ENCODE data around the gene TIMP2. TPM values are rescaled to one million over a fixed set of nuclear protein-coding genes. Genes with fewer than 3 reads are reported as not detected.
"Not testable (repeated sequence)": the region's sequence is repeated elsewhere in the genome, so short reads cannot be mapped to it uniquely, and the experiment has no call there.

Gene TIMP2
- total and polyA plus RNA-seq, 4 experiments from 2014 or later = 0.22 to 6.0 (median 5.9) TPM; not detected in 1

- Histone ChIP-seq H3K4me1 (ENCODE audit: insufficient read depth, low read length) (no peaks in the 10 kb centered on the region), H3K27ac (ENCODE audit: low read depth, low read length) (no peak overlapping the region), H3K9me3 (ENCODE audit: control insufficient read depth in 1 of 2, low read length in 2 of 2) (peaks cover 0 to 6% of the 10 kb centered on the region in 2 donors), H3K4me3 (ENCODE audit: low read length in 2 of 2) (no peak overlapping the region), H3K27me3 (ENCODE audit: insufficient read depth, low read length) (no peaks in the 10 kb centered on the region), H3K36me3 (ENCODE audit: insufficient read depth, low read length) (no peaks in the 10 kb centered on the region)
- ChIA-PET POLR2A (ENCODE audit: partially characterized antibody) (no interaction called here), CTCF (ENCODE audit: partially characterized antibody) (no interaction called here)
- intact Hi-C loops (cut with micrococcal nuclease) = no loop called here
- no peaks in the 10 kb centered on the region for H3K4me1 Mint-ChIP-seq
- peaks cover 1 to 9% of the 10 kb centered on the region in 2 donors for H3K27me3 Mint-ChIP-seq
- no peak overlapping the region for H3K27ac Mint-ChIP-seq
- DNase-seq = no peak
- no peak overlapping the region for H3K4me3 Mint-ChIP-seq
- peaks cover 0 to 24% (median 19%) of the 10 kb centered on the region in 8 donors for H3K9me3 Mint-ChIP-seq
- H3K36me3 Mint-ChIP-seq = peaks cover 2 to 5% of the 10 kb centered on the region in 2 donors
Observed at GRCh38 chr17:78946631-78947030, 21.4 kb upstream of the TIMP2 start.

- ChIA-PET POLR2A (ENCODE audit: partially characterized antibody) (no interaction called here), CTCF (ENCODE audit: partially characterized antibody) (no interaction called here)
- intact Hi-C loops (cut with micrococcal nuclease) = no loop called here
- H3K4me3 ChIP-seq (ENCODE audit: low read length in 2 of 2) = no peak overlapping the region
- DNase-seq = no peak
- Mint-ChIP-seq H3K27ac (no peak overlapping the region), H3K27me3 (peaks cover 1 to 9% of the 10 kb centered on the region in 2 donors), H3K9me3 (peaks cover 0 to 20% (median 15%) of the 10 kb centered on the region in 8 donors), H3K36me3 (peaks cover 2 to 5% of the 10 kb centered on the region in 2 donors), H3K4me3 (no peak overlapping the region), H3K4me1 (no peaks in the 10 kb centered on the region)
- H3K9me3 ChIP-seq (ENCODE audit: control insufficient read depth in 1 of 2, low read length in 2 of 2) = peaks cover 0 to 5% of the 10 kb centered on the region in 2 donors
- no peak overlapping the region for H3K27ac ChIP-seq (ENCODE audit: low read depth, low read length)
- H3K27me3 ChIP-seq (ENCODE audit: insufficient read depth, low read length) = no peaks in the 10 kb centered on the region
- no peaks in the 10 kb centered on the region for H3K4me1 ChIP-seq (ENCODE audit: insufficient read depth, low read length)
- no peaks in the 10 kb centered on the region for H3K36me3 ChIP-seq (ENCODE audit: insufficient read depth, low read length)
Observed at GRCh38 chr17:78946131-78946530, 20.9 kb upstream of the TIMP2 start.

- H3K4me3 ChIP-seq (ENCODE audit: low read length in 2 of 2); H3K4me1 ChIP-seq (ENCODE audit: insufficient read depth, low read length); H3K27ac ChIP-seq (ENCODE audit: low read depth, low read length); H3K27ac Mint-ChIP-seq; H3K36me3 ChIP-seq (ENCODE audit: insufficient read depth, low read length); DNase-seq; H3K4me1 Mint-ChIP-seq; H3K27me3 Mint-ChIP-seq; intact Hi-C loops (cut with micrococcal nuclease); CTCF ChIA-PET (ENCODE audit: partially characterized antibody); H3K4me3 Mint-ChIP-seq; H3K27me3 ChIP-seq (ENCODE audit: insufficient read depth, low read length); H3K9me3 ChIP-seq (ENCODE audit: control insufficient read depth in 1 of 2, low read length in 2 of 2); H3K36me3 Mint-ChIP-seq; POLR2A ChIA-PET (ENCODE audit: partially characterized antibody): not testable (repeated sequence)
- H3K9me3 Mint-ChIP-seq = peaks cover 0 to 13% (median 9%) of the 10 kb centered on the region in 8 donors
Observed at GRCh38 chr17:78945455-78945854, 20.3 kb upstream of the TIMP2 start.

GRCh38 chr17:78944956-78945355 lies 19.8 kb upstream of the TIMP2 start:
- POLR2A ChIA-PET (ENCODE audit: partially characterized antibody) = no interaction called here
- Histone ChIP-seq H3K4me3 (ENCODE audit: low read length in 2 of 2) (no peak overlapping the region), H3K36me3 (ENCODE audit: insufficient read depth, low read length) (no peaks in the 10 kb centered on the region), H3K27ac (ENCODE audit: low read depth, low read length) (no peak overlapping the region), H3K4me1 (ENCODE audit: insufficient read depth, low read length) (no peaks in the 10 kb centered on the region), H3K9me3 (ENCODE audit: control insufficient read depth in 1 of 2, low read length in 2 of 2) (no peaks in the 10 kb centered on the region), H3K27me3 (ENCODE audit: insufficient read depth, low read length) (no peaks in the 10 kb centered on the region)
- Mint-ChIP-seq H3K9me3 (peaks cover 0 to 8% (median 5%) of the 10 kb centered on the region in 8 donors), H3K4me3 (no peak overlapping the region), H3K27ac (no peak overlapping the region), H3K4me1 (no peaks in the 10 kb centered on the region), H3K36me3 (no peaks in the 10 kb centered on the region), H3K27me3 (peaks cover 1 to 9% of the 10 kb centered on the region in 2 donors)
- no peak for DNase-seq
- CTCF ChIA-PET (ENCODE audit: partially characterized antibody) = no interaction called here
- intact Hi-C loops (cut with micrococcal nuclease) = no loop called here

GRCh38 chr17:78944026-78944425 lies 18.8 kb upstream of the TIMP2 start:
- no peak overlapping the region for H3K27ac Mint-ChIP-seq
- no peaks in the 10 kb centered on the region for H3K36me3 Mint-ChIP-seq
- no peak overlapping the region for H3K4me3 Mint-ChIP-seq
- Histone ChIP-seq H3K4me3 (ENCODE audit: low read length in 2 of 2) (no peak overlapping the region), H3K4me1 (ENCODE audit: insufficient read depth, low read length) (no peaks in the 10 kb centered on the region), H3K27ac (ENCODE audit: low read depth, low read length) (no peak overlapping the region), H3K36me3 (ENCODE audit: insufficient read depth, low read length) (no peaks in the 10 kb centered on the region), H3K9me3 (ENCODE audit: control insufficient read depth in 1 of 2, low read length in 2 of 2) (no peaks in the 10 kb centered on the region), H3K27me3 (ENCODE audit: insufficient read depth, low read length) (no peaks in the 10 kb centered on the region)
- H3K4me1 Mint-ChIP-seq = no peaks in the 10 kb centered on the region
- ChIA-PET POLR2A (ENCODE audit: partially characterized antibody) (no interaction called here), CTCF (ENCODE audit: partially characterized antibody) (no interaction called here)
- H3K27me3 Mint-ChIP-seq = peaks cover 1 to 9% of the 10 kb centered on the region in 2 donors
- no peak for DNase-seq
- H3K9me3 Mint-ChIP-seq = no peaks in the 10 kb centered on the region
- intact Hi-C loops (cut with micrococcal nuclease) = no loop called here

GRCh38 chr17:78940708-78941107 lies 15.5 kb upstream of the TIMP2 start:
- intact Hi-C loops (cut with micrococcal nuclease) = no loop called here
- Mint-ChIP-seq H3K36me3 (no peaks in the 10 kb centered on the region), H3K4me3 (no peak overlapping the region), H3K27me3 (peaks cover 1 to 6% of the 10 kb centered on the region in 2 donors), H3K4me1 (no peaks in the 10 kb centered on the region), H3K27ac (peak overlapping the region in 1 of 7 donors; percentile 36), H3K9me3 (no peaks in the 10 kb centered on the region)
- CTCF ChIA-PET (ENCODE audit: partially characterized antibody) = interaction anchor here (3.5 kb wide), 1 partner anchor 31 kb away, joined by 11 read pairs; no protein-coding TSS in a partner anchor
- POLR2A ChIA-PET (ENCODE audit: partially characterized antibody) = no interaction called here
- Histone ChIP-seq H3K4me3 (ENCODE audit: low read length in 2 of 2) (no peak overlapping the region), H3K27ac (ENCODE audit: low read depth, low read length) (no peak overlapping the region), H3K27me3 (ENCODE audit: insufficient read depth, low read length) (no peaks in the 10 kb centered on the region), H3K9me3 (ENCODE audit: control insufficient read depth in 1 of 2, low read length in 2 of 2) (no peaks in the 10 kb centered on the region), H3K36me3 (ENCODE audit: insufficient read depth, low read length) (no peaks in the 10 kb centered on the region), H3K4me1 (ENCODE audit: insufficient read depth, low read length) (no peaks in the 10 kb centered on the region)
- no peak for DNase-seq

- no peak overlapping the region for H3K27ac Mint-ChIP-seq
Observed at GRCh38 chr17:78940258-78940657, 15.1 kb upstream of the TIMP2 start.

GRCh38 chr17:78939615-78940014 lies 14.4 kb upstream of the TIMP2 start:
- H3K27ac Mint-ChIP-seq = no peak overlapping the region
- no peak overlapping the region for H3K4me3 Mint-ChIP-seq
- no peaks in the 10 kb centered on the region for H3K36me3 Mint-ChIP-seq
- ChIA-PET POLR2A (ENCODE audit: partially characterized antibody) (no interaction called here), CTCF (ENCODE audit: partially characterized antibody) (no interaction called here)
- Histone ChIP-seq H3K36me3 (ENCODE audit: insufficient read depth, low read length) (no peaks in the 10 kb centered on the region), H3K4me3 (ENCODE audit: low read length in 2 of 2) (no peak overlapping the region), H3K9me3 (ENCODE audit: control insufficient read depth in 1 of 2, low read length in 2 of 2) (no peaks in the 10 kb centered on the region), H3K27me3 (ENCODE audit: insufficient read depth, low read length) (no peaks in the 10 kb centered on the region), H3K27ac (ENCODE audit: low read depth, low read length) (no peak overlapping the region), H3K4me1 (ENCODE audit: insufficient read depth, low read length) (no peaks in the 10 kb centered on the region)
- DNase-seq = no peak
- H3K27me3 Mint-ChIP-seq = peaks cover 0 to 2% of the 10 kb centered on the region in 2 donors
- intact Hi-C loops (cut with micrococcal nuclease) = no loop called here
- H3K9me3 Mint-ChIP-seq = no peaks in the 10 kb centered on the region
- H3K4me1 Mint-ChIP-seq = peaks cover 0 to under 1% (median 0%) of the 10 kb centered on the region in 4 donors

More at GRCh38 chr17:78940258-78940657, 15.1 kb upstream of the TIMP2 start:
- no peak for DNase-seq
- H3K4me3 Mint-ChIP-seq = no peak overlapping the region
- H3K36me3 Mint-ChIP-seq = no peaks in the 10 kb centered on the region
- H3K4me1 Mint-ChIP-seq = no peaks in the 10 kb centered on the region
- no peaks in the 10 kb centered on the region for H3K9me3 Mint-ChIP-seq
- Histone ChIP-seq H3K27me3 (ENCODE audit: insufficient read depth, low read length) (no peaks in the 10 kb centered on the region), H3K9me3 (ENCODE audit: control insufficient read depth in 1 of 2, low read length in 2 of 2) (no peaks in the 10 kb centered on the region), H3K4me3 (ENCODE audit: low read length in 2 of 2) (no peak overlapping the region), H3K4me1 (ENCODE audit: insufficient read depth, low read length) (no peaks in the 10 kb centered on the region), H3K36me3 (ENCODE audit: insufficient read depth, low read length) (no peaks in the 10 kb centered on the region), H3K27ac (ENCODE audit: low read depth, low read length) (no peak overlapping the region)
- POLR2A ChIA-PET (ENCODE audit: partially characterized antibody) = no interaction called here
- peaks cover 1 to 6% of the 10 kb centered on the region in 2 donors for H3K27me3 Mint-ChIP-seq
- intact Hi-C loops (cut with micrococcal nuclease) = no loop called here
- CTCF ChIA-PET (ENCODE audit: partially characterized antibody) = interaction anchor here (3.5 kb wide), 1 partner anchor 32 kb away, joined by 11 read pairs; no protein-coding TSS in a partner anchor

All from CD4-positive, alpha-beta memory T cell (primary cell).